ENCODE data around the gene FOLR1. TPM values are rescaled to one million over a fixed set of nuclear protein-coding genes. Genes with fewer than 3 reads are reported as not detected.
A peak's percentile ranks its signal among the peaks of the same experiment; 100 is the strongest.

The FOLR1 gene
- polyA plus RNA-seq, 1 of the 3 experiments (the other 2 are of a cell fraction) = not detected

GRCh38 chr11:72233773-72234513, 42.0 kb downstream of the FOLR1 start:
- CTCF ChIA-PET = interaction anchor here (0.9 to 19.7 kb wide), 7 partner anchors 94 to 209 kb away, joined by 3 to 314 read pairs (median 4); partner anchors contain the start of gene CLPB
- DNase-seq = no peak

GRCh38 chr11:72234514-72234830, 42.5 kb downstream of the FOLR1 start:
- no peak for TF ChIP-seq TAF1 (IDR thresholded peaks at IDR 0.05; ENCODE audit: borderline replicate concordance, low read depth, low read length)
- TF ChIP-seq YY1 (IDR thresholded peaks at IDR 0.05; ENCODE audit: low read depth) = no peak
- TF ChIP-seq RCOR1 (IDR thresholded peaks at IDR 0.05; ENCODE audit: low read length) = no peak
- no peak for TF ChIP-seq NRF1 (IDR thresholded peaks at IDR 0.05; ENCODE audit: low read depth, low read length)
- no peak for TF ChIP-seq GATA2 (CRISPR knock-in tag; IDR thresholded peaks at IDR 0.05)
- no peak for TF ChIP-seq RFX5 (IDR thresholded peaks at IDR 0.05; ENCODE audit: low read length)
- no peak for TF ChIP-seq CTCF (IDR thresholded peaks at IDR 0.05)
- no peak for TF ChIP-seq EP300 (IDR thresholded peaks at IDR 0.05; ENCODE audit: borderline replicate concordance in 1 of 2, low read depth in 1 of 2, low read length in 1 of 2)
- no peak for TF ChIP-seq FOXM1 (IDR thresholded peaks at IDR 0.05; ENCODE audit: low read depth)
- no peak for TF ChIP-seq RAD21 (IDR thresholded peaks at IDR 0.05; ENCODE audit: low read length)
- no peak for TF ChIP-seq TCF12 (IDR thresholded peaks at IDR 0.05)
- no peak for TF ChIP-seq ELF1 (IDR thresholded peaks at IDR 0.05)
- TF ChIP-seq TEAD4 (IDR thresholded peaks at IDR 0.05; ENCODE audit: borderline replicate concordance, insufficient read depth) = no peak
- TF ChIP-seq MXI1 (IDR thresholded peaks at IDR 0.05; ENCODE audit: low read depth, low read length) = no peak
- TF ChIP-seq MAX (IDR thresholded peaks at IDR 0.05; ENCODE audit: low read depth) = no peak
- no peak for TF ChIP-seq SIN3A (IDR thresholded peaks at IDR 0.05; ENCODE audit: borderline replicate concordance, low read depth, low read length)
- no peak for TF ChIP-seq FOXJ3 (CRISPR knock-in tag; IDR thresholded peaks at IDR 0.05)
- no peak for TF ChIP-seq MEF2A (IDR thresholded peaks at IDR 0.05; ENCODE audit: borderline replicate concordance, low read depth)
- no peak for TF ChIP-seq POLR2AphosphoS5 (IDR thresholded peaks at IDR 0.05; ENCODE audit: low read depth, low read length)
- no peak for TF ChIP-seq GABPA (IDR thresholded peaks at IDR 0.05; ENCODE audit: low read depth)
- peaks cover 46 to 74% of the 10 kb centered on the region in 2 experiments for H3K36me3 ChIP-seq (replicated peaks in 1 of 2; ENCODE audit: control insufficient read depth in 1 of 2, insufficient read depth in 2 of 2, low read length in 1 of 2)

More at GRCh38 chr11:72233773-72234513, 42.0 kb downstream of the FOLR1 start:
- Histone ChIP-seq H3F3A (replicated peaks; ENCODE audit: insufficient read depth) (peaks cover 53% of the 10 kb centered on the region), H3K9me3 (no peaks in the 10 kb centered on the region), H3K9ac (no peak overlapping the region), H3K27me3 (ENCODE audit: insufficient read depth) (no peaks in the 10 kb centered on the region), H3K4me1 (ENCODE audit: control insufficient read depth in 1 of 2, insufficient read depth in 2 of 2, low read depth in 1 of 2, low read length in 1 of 2) (peaks cover 7 to 27% of the 10 kb centered on the region in 2 experiments; a peak in 2 of 4 replicates), H3K27ac (ENCODE audit: low read depth in 2 of 2, low read length in 1 of 2) (peak overlapping the region; percentile 6 to 90; a peak in 3 of 4 replicates), H3K4me3 (ENCODE audit: low read depth in 2 of 2, low read length in 1 of 2) (no peak overlapping the region), H3K4me2 (no peak overlapping the region), H4K20me1 (ENCODE audit: insufficient read depth) (peaks cover 21% of the 10 kb centered on the region), H3K36me3 (replicated peaks in 1 of 2; ENCODE audit: control insufficient read depth in 1 of 2, insufficient read depth in 2 of 2, low read length in 1 of 2) (peaks cover 51 to 79% of the 10 kb centered on the region in 2 experiments), H2AFZ (ENCODE audit: low read depth) (no peak overlapping the region), H3K79me2 (ENCODE audit: insufficient read depth) (peaks cover 9% of the 10 kb centered on the region; the same call in 1 of the 2 replicates), H3K9me2 (no peaks in the 10 kb centered on the region)
- 89% methylated on average over 8 of the region's 8 CpGs for WGBS (ENCODE audit: low lambda C conversion rate)
- POLR2A ChIA-PET = interaction anchor here (1.0 to 15.5 kb wide), 12 partner anchors 8 to 200 kb away, joined by 3 to 880 read pairs (median 54); partner anchors contain the start of genes CLPB and INPPL1
- TF ChIP-seq POLR2AphosphoS5 (IDR thresholded peaks at IDR 0.05; ENCODE audit: low read depth, low read length) = peak; percentile 17; the same call in 1 of the 2 replicates
- TF ChIP-seq USF1 (IDR thresholded peaks at IDR 0.05; ENCODE audit: borderline replicate concordance, low read depth) = no peak

More at GRCh38 chr11:72234514-72234830, 42.5 kb downstream of the FOLR1 start:
- CTCF ChIA-PET = interaction anchor here (0.8 to 19.7 kb wide), 7 partner anchors 91 to 196 kb away, joined by 3 to 314 read pairs (median 4); partner anchors contain the start of gene CLPB
- Histone ChIP-seq H4K20me1 (ENCODE audit: insufficient read depth) (peaks cover 15% of the 10 kb centered on the region), H3K4me1 (ENCODE audit: control insufficient read depth in 1 of 2, insufficient read depth in 2 of 2, low read depth in 1 of 2, low read length in 1 of 2) (peaks cover 13 to 27% of the 10 kb centered on the region in 2 experiments; a peak in 2 of 4 replicates), H3K27me3 (ENCODE audit: insufficient read depth) (no peaks in the 10 kb centered on the region), H3F3A (replicated peaks; ENCODE audit: insufficient read depth) (peaks cover 55% of the 10 kb centered on the region), H3K9me3 (no peaks in the 10 kb centered on the region), H3K4me2 (no peak overlapping the region), H3K9me2 (no peaks in the 10 kb centered on the region), H3K4me3 (ENCODE audit: low read depth in 2 of 2, low read length in 1 of 2) (no peak overlapping the region), H3K9ac (no peak overlapping the region), H2AFZ (ENCODE audit: low read depth) (no peak overlapping the region), H3K79me2 (ENCODE audit: insufficient read depth) (peaks cover 4% of the 10 kb centered on the region; the same call in 1 of the 2 replicates), H3K27ac (ENCODE audit: low read depth in 2 of 2, low read length in 1 of 2) (peak overlapping the region; percentile 6 to 90; a peak in 3 of 4 replicates)
- 89% methylated on average over 3 of the region's 3 CpGs for WGBS (ENCODE audit: low lambda C conversion rate)
- POLR2A ChIA-PET = interaction anchor here (0.6 to 15.5 kb wide), 12 partner anchors 9 to 204 kb away, joined by 3 to 880 read pairs (median 54); partner anchors contain the start of genes CLPB and INPPL1
- no peak for DNase-seq
